ENCODE results near the gene FAM149A.

- TF ChIP-seq CTCF (IDR thresholded peaks at IDR 0.05 in 8 of 11, conservative IDR thresholded peaks at IDR 0.05 in 3 of 11) (no peak), POLR2AphosphoS5 (IDR thresholded peaks at IDR 0.05) (no peak)
Measured at GRCh38 chr4:186069729-186070128, 34.8 kb upstream of the FAM149A start.

Measured in spleen (tissue), 7 donors.